HuH-7 (cell line): ENCODE data around the gene SOD3.

Experiments
- DNase-seq: peaks from one replicate; pipeline ENCODE4 v3.0.0; 2011; ENCODE audit warnings: low spot score

The SOD3 gene

DNA sequence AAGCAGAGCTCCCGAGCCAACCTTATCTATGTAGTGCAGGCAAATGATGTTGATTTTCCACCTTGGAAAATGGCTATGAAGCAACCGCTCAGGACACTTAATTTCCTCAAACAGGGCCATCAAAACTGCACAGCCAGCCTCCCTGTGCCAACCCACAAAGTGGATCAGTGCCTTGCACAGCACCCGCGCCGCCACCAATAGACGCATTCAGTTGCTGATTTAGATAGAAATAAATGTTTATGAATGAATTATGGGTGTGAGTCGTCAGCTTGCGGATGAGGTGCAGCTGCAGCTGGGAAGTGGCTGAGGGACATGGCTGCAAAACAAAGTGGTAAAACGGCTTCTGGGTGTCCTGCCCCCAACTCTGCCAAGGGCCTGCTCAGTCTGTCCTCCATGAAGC is 47.0 kb downstream of the SOD3 start:
- DNase-seq = no peak

DNA sequence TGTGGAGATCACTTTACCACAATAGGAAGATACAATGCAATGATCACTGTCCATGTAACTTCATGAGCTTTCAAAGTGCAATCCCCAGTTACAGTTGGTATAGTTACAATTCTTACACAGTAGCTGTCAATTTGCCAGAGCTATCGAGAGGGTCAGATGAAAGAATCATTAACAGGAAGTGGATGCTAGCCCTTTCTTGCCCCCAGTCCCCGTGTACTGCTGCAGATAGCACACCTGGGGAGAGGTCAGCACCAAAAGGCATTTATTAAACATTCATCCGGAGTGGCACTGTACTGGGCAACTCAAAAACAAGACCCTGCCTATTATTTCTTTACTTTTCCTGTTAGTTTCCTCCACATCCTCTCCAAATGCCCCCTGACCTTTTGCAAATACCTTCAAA is 47.7 kb downstream of the SOD3 start:
- no peak for DNase-seq

DNA sequence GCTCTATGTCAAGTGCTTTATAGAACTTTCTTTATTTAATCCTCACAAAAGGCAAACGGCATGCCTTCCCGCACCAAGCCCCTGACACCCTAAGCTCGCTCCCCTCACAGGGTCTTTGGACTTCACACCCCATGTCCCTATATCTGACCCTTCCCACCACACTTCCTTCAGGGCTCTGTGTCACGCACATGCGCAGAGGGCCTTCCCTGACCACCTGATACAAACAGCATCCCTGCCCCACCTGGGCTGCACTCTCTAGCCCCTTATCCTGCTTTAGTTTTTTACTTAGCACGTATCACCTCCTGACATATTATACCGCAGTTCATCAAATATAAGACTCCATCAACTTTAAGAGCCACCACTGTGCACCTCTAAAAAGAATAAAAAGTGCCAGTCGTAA is 49.8 kb downstream of the SOD3 start:
- no peak for DNase-seq

GRCh38 chr4:24845902-24846301 is 50.5 kb downstream of the SOD3 start:
- no peak for DNase-seq

GRCh38 chr4:24846716-24847115 is 51.3 kb downstream of the SOD3 start:
- DNase-seq = no peak

DNA sequence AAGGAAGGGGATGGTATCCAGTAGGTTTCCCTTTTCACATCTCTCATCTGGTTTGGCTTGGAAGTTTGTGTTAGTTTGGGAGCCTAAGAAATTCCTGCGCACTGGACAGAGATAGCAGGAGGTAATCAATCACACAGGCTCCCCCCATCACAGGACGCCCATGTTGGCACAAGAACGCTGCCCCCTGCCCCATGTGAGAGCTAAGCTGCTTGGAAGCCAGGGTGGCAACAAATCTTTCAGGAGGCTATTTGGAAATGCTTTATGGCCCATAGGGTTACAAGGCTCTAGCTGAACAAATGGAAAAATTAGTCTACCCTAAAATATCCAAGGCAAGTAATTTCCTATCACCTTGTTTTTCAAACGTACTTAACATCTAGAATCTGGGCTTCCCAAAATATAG is 54.0 kb downstream of the SOD3 start:
- DNase-seq = no peak

- DNase-seq = no peak
These were observed 54.4 kb downstream of the SOD3 start for GRCh38 chr4:24849756-24850155.
